H9 (cell line): ENCODE data around the gene UQCRC1. TPM values are rescaled to one million over a fixed set of nuclear protein-coding genes. Genes with fewer than 3 reads are reported as not detected.
A peak's percentile ranks its signal among the peaks of the same experiment; 100 is the strongest.

Experiments used
- DNase-seq: peaks from one replicate; pipeline ENCODE4 v3.0.0-alpha.2; 2017
- H2AFZ ChIP-seq: one replicate; pipeline ENCODE4 v1.6.1; 2013; ENCODE audit warnings: mild to moderate bottlenecking, low read length, control low read depth, moderate library complexity
- H2AK5ac ChIP-seq: 2 replicates; pipeline ENCODE4 v1.6.1; 2013; ENCODE audit warnings: low read length, control low read depth, mixed read lengths; ENCODE audit not compliant: insufficient read length
- H2BK120ac ChIP-seq: one replicate; pipeline ENCODE4 v1.6.1; 2013; ENCODE audit warnings: low read depth, mild to moderate bottlenecking, low read length, control low read depth, inconsistent platforms; ENCODE audit not compliant: poor library complexity, severe bottlenecking
- H2BK12ac ChIP-seq: 2 replicates; pipeline ENCODE4 v1.6.1; 2013; ENCODE audit warnings: low read length, control low read depth, mixed read lengths, low read depth; ENCODE audit not compliant: insufficient read length
- H2BK15ac ChIP-seq: 2 replicates; pipeline ENCODE4 v1.6.1; 2013; ENCODE audit warnings: low read depth, low read length, control low read depth
- H2BK20ac ChIP-seq: one replicate; pipeline ENCODE4 v1.6.1; 2013; ENCODE audit warnings: low read depth, mild to moderate bottlenecking, low read length, control low read depth, inconsistent platforms; ENCODE audit not compliant: poor library complexity, severe bottlenecking
- H2BK5ac ChIP-seq: 2 replicates; pipeline ENCODE4 v1.6.1; 2013; ENCODE audit warnings: low read length, control low read depth, mixed read lengths; ENCODE audit not compliant: insufficient read length
- H3K14ac ChIP-seq: 2 replicates; pipeline ENCODE4 v1.6.1; 2013; ENCODE audit warnings: low read length, control low read depth; ENCODE audit not compliant: insufficient read depth
- H3K18ac ChIP-seq: 2 replicates; pipeline ENCODE4 v1.6.1; 2013; ENCODE audit warnings: low read depth, mild to moderate bottlenecking, mixed read lengths, low read length, control low read depth; ENCODE audit not compliant: insufficient read length
- H3K23ac ChIP-seq: 2 replicates; pipeline ENCODE4 v1.6.1; 2013; ENCODE audit warnings: low read length, control low read depth, mixed read lengths, low read depth; ENCODE audit not compliant: insufficient read length
- H3K23me2 ChIP-seq: 2 replicates; pipeline ENCODE4 v1.6.1; 2013; ENCODE audit warnings: low read depth, mild to moderate bottlenecking, mixed read lengths, low read length, control low read depth; ENCODE audit not compliant: insufficient read length, poor library complexity, severe bottlenecking
- H3K27ac ChIP-seq: 2 replicates; pipeline ENCODE4 v1.5.1; 2013; ENCODE audit warnings: low read length, control low read depth, mixed read lengths, low read depth; ENCODE audit not compliant: insufficient read length
- H3K27me3 ChIP-seq: 2 replicates; pipeline ENCODE4 v1.6.1; 2013; ENCODE audit warnings: low read length, control low read depth, inconsistent platforms; ENCODE audit not compliant: insufficient read depth
- H3K4ac ChIP-seq: 2 replicates; pipeline ENCODE4 v1.6.1; 2013; ENCODE audit warnings: low read depth, mild to moderate bottlenecking, control low read depth, inconsistent platforms, low read length, moderate library complexity
- H3K4me1 ChIP-seq: 2 replicates; pipeline ENCODE4 v1.6.1; 2013; ENCODE audit warnings: low read length, control low read depth, inconsistent platforms; ENCODE audit not compliant: insufficient read depth
- H3K4me2 ChIP-seq: 2 replicates; pipeline ENCODE4 v1.6.1; 2013; ENCODE audit warnings: low read length, control low read depth, mixed read lengths; ENCODE audit not compliant: insufficient read length, insufficient read depth
- H3K56ac ChIP-seq: 2 replicates; pipeline ENCODE4 v1.6.1; 2013; ENCODE audit warnings: low read depth, mild to moderate bottlenecking, mixed read lengths, low read length, control low read depth; ENCODE audit not compliant: insufficient read length
- H3K79me1 ChIP-seq: 2 replicates; pipeline ENCODE4 v1.6.1; 2013; ENCODE audit warnings: low read depth, mild to moderate bottlenecking, moderate library complexity, low read length, control low read depth, inconsistent platforms; ENCODE audit not compliant: insufficient read depth, poor library complexity, severe bottlenecking
- H3K79me2 ChIP-seq: 2 replicates; pipeline ENCODE4 v1.6.1; 2013; ENCODE audit warnings: low read length, control low read depth, inconsistent platforms; ENCODE audit not compliant: insufficient read depth
- H3K9ac ChIP-seq: 2 replicates; pipeline ENCODE4 v1.6.1; 2013; ENCODE audit warnings: low read length, control low read depth, mixed read lengths; ENCODE audit not compliant: insufficient read length; ENCODE audit errors: extremely low read depth
- H3K9me3 ChIP-seq: one replicate; pipeline ENCODE4 v1.6.1; 2013; ENCODE audit warnings: low read depth, low read length, inconsistent platforms; ENCODE audit not compliant: control insufficient read depth
- H3T11ph ChIP-seq: one replicate; pipeline ENCODE4 v1.6.1; 2013; ENCODE audit warnings: mild to moderate bottlenecking, low read length, control low read depth, inconsistent platforms
- H4K20me1 ChIP-seq: one replicate; pipeline ENCODE4 v1.6.1; 2013; ENCODE audit not compliant: control insufficient read depth, insufficient read length, insufficient read depth
- H4K5ac ChIP-seq: 2 replicates; pipeline ENCODE4 v1.6.1; 2013; ENCODE audit warnings: low read depth, mild to moderate bottlenecking, mixed read lengths, low read length, control low read depth; ENCODE audit not compliant: insufficient read length
- H4K8ac ChIP-seq: replicated peaks from 2 replicates; pipeline ENCODE4 v1.6.1; 2013; ENCODE audit warnings: low read length, control low read depth, mixed read lengths, low read depth; ENCODE audit not compliant: insufficient read length
- H4K91ac ChIP-seq: 2 replicates; pipeline ENCODE4 v1.6.1; 2013; ENCODE audit warnings: low read depth, mild to moderate bottlenecking, moderate library complexity, mixed read lengths, low read length, control low read depth; ENCODE audit not compliant: insufficient read length
- H3K27ac Mint-ChIP-seq, 3 experiments: 2 replicates in 2 of 3; 3 replicates in 1 of 3; pipeline ENCODE4 v1.8.0; 2020 to 2021; ENCODE audit warnings: mixed read lengths in 3 of 3, mild to moderate bottlenecking in 1 of 3, moderate library complexity in 1 of 3
- H3K27me3 Mint-ChIP-seq: 2 replicates; pipeline ENCODE4 v1.8.0; 2021; ENCODE audit warnings: low read depth, mild to moderate bottlenecking, moderate library complexity, mixed read lengths
- H3K36me3 Mint-ChIP-seq, 3 experiments: 2 replicates in 2 of 3; 3 replicates in 1 of 3; pipeline ENCODE4 v1.8.0; 2020 to 2021; ENCODE audit warnings: low read depth in 3 of 3, mixed read lengths in 3 of 3; ENCODE audit not compliant: insufficient read depth in 1 of 3
- H3K4me1 Mint-ChIP-seq, 2 experiments: 2 replicates each; pipeline ENCODE4 v1.8.0; 2020; ENCODE audit warnings: mixed read lengths in 2 of 2
- H3K4me3 Mint-ChIP-seq, 2 experiments: 2 replicates in 1 of 2; 3 replicates in 1 of 2; pipeline ENCODE4 v1.8.0; 2020 to 2021; ENCODE audit warnings: mild to moderate bottlenecking in 2 of 2, mixed read lengths in 2 of 2, moderate library complexity in 1 of 2
- H3K9me3 Mint-ChIP-seq, 2 experiments: 2 replicates in 1 of 2; 3 replicates in 1 of 2; pipeline ENCODE4 v1.8.0; 2020; ENCODE audit warnings: mild to moderate bottlenecking in 2 of 2, mixed read lengths in 2 of 2, moderate library complexity in 1 of 2
- WGBS: extraction: QIAGEN DNeasy Blood & Tissue Kit; methylation state at CpG from one replicate; pipeline ENCODE4 v1.1.7; 2013; ENCODE audit warnings: missing lambda C conversion rate, low lambda C conversion rate, mixed read lengths; ENCODE audit not compliant: insufficient read length; ENCODE audit errors: extremely low coverage; 5-methylcytosine and 5-hydroxymethylcytosine counted together
- total RNA-seq: library from RNA; stranded (reverse); gene quantifications from 2 replicates; pipeline ENCODE4 v1.2.1, GENCODE V29; 2021
- TF ChIP-seq, protein P1 (sequence below): fragments of 200-600 bp; sonication (generic); conservative IDR thresholded peaks from 3 replicates; pipeline ENCODE4 v1.8.0; 2021; ENCODE audit warnings: antibody characterized with exemption, mild to moderate bottlenecking

The UQCRC1 gene
- total RNA-seq, 1 experiment from 2014 or later, result 285 TPM

- no peak for DNase-seq
- H3K79me2 ChIP-seq, result no peaks in the 10 kb centered on the region
- TF ChIP-seq, protein P1, sequence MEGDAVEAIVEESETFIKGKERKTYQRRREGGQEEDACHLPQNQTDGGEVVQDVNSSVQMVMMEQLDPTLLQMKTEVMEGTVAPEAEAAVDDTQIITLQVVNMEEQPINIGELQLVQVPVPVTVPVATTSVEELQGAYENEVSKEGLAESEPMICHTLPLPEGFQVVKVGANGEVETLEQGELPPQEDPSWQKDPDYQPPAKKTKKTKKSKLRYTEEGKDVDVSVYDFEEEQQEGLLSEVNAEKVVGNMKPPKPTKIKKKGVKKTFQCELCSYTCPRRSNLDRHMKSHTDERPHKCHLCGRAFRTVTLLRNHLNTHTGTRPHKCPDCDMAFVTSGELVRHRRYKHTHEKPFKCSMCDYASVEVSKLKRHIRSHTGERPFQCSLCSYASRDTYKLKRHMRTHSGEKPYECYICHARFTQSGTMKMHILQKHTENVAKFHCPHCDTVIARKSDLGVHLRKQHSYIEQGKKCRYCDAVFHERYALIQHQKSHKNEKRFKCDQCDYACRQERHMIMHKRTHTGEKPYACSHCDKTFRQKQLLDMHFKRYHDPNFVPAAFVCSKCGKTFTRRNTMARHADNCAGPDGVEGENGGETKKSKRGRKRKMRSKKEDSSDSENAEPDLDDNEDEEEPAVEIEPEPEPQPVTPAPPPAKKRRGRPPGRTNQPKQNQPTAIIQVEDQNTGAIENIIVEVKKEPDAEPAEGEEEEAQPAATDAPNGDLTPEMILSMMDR, result no peak
- H3K4ac ChIP-seq, result no peak overlapping the region
- H2BK15ac ChIP-seq, result no peak overlapping the region
- no peak overlapping the region for H3T11ph ChIP-seq
- no peaks in the 10 kb centered on the region for H4K20me1 ChIP-seq
- Mint-ChIP-seq H3K4me1 (peaks cover 16 to 18% of the 10 kb centered on the region in 2 experiments), H3K36me3 (peaks cover 0 to 18% (median 0%) of the 10 kb centered on the region in 3 experiments; a peak in 3 of 7 replicates), H3K27ac (peak overlapping the region in 2 of 3 experiments; percentile 80 to 86; a peak in 3 of 7 replicates), H3K9me3 (no peaks in the 10 kb centered on the region; a peak in 1 of 5 replicates), H3K4me3 (no peak overlapping the region), H3K27me3 (no peaks in the 10 kb centered on the region)
- no peak overlapping the region for H4K91ac ChIP-seq
- H4K8ac ChIP-seq, result no peak overlapping the region
- no peak overlapping the region for H3K4me2 ChIP-seq
- H2AK5ac ChIP-seq, result no peak overlapping the region
- H3K4me1 ChIP-seq, result no peaks in the 10 kb centered on the region; the same call in 1 of the 2 replicates
- no peak overlapping the region for H3K56ac ChIP-seq
- no peak overlapping the region for H3K27ac ChIP-seq
- H3K79me1 ChIP-seq, result no peaks in the 10 kb centered on the region
- H3K23ac ChIP-seq, result no peak overlapping the region
- H3K9me3 ChIP-seq, result no peaks in the 10 kb centered on the region
- H3K14ac ChIP-seq, result no peak overlapping the region
- no peak overlapping the region for H3K9ac ChIP-seq
- H2BK5ac ChIP-seq, result no peak overlapping the region
- no CpG with 5 or more reads among the region's 5 CpGs for WGBS
- no peak overlapping the region for H2BK120ac ChIP-seq
- H2BK12ac ChIP-seq, result no peak overlapping the region
- H3K27me3 ChIP-seq, result no peaks in the 10 kb centered on the region
- no peaks in the 10 kb centered on the region for H3K23me2 ChIP-seq
- H4K5ac ChIP-seq, result no peak overlapping the region
- no peak overlapping the region for H2BK20ac ChIP-seq
- no peak overlapping the region for H3K18ac ChIP-seq
- H2AFZ ChIP-seq, result no peak overlapping the region
These were observed 42.4 kb downstream of the UQCRC1 start for GRCh38 chr3:48567090-48567489.
